Esophagus squamous epithelium (tissue), 4 donors: ENCODE data around the gene HIGD2A.

Experiments
- CTCF ChIP-seq, 6 experiments: fragments of 450-650 bp in 4 of 6; fragments of 200-600 bp in 2 of 6; sonication (generic) in 2 of 6; IDR thresholded peaks; one replicate each; pipeline ENCODE4 v1.5.1; 2016 to 2019; ENCODE audit warnings: antibody characterized with exemption in 6 of 6, mild to moderate bottlenecking in 4 of 6, moderate library complexity in 4 of 6
- POLR2A ChIP-seq, 4 donors: fragments of 450-650 bp; IDR thresholded peaks; one replicate each; pipeline ENCODE4 v1.6.1; 2017; ENCODE audit warnings: antibody characterized with exemption in 4 of 4, mild to moderate bottlenecking in 4 of 4, moderate library complexity in 3 of 4

DNA sequence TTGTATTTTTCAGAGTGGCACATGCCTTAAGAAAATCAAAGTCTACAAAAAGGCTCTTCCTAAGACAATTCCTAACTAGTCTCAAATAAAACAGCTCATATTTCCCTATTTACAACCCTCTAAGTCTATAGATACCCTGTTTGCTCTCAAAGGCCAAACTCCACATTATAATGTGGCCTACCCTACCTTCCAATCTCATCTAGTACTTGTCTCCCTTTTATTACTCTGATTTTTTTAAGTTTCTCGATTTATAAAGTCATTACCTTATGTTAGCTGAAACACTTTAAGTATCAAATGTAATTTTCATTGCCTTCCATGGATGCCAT lies 46.4 kb upstream of the HIGD2A start:
- TF ChIP-seq CTCF (IDR thresholded peaks at IDR 0.05) (no peak), POLR2A (IDR thresholded peaks at IDR 0.05) (no peak)
